Natural killer cell treated with Interleukin-12 subunit alpha and Interleukin-12 subunit beta and Interleukin-15 and Interleukin-18, amount 100 ng/mL, for 72 hours (primary cell): ENCODE results near the gene PANX2. TPM values are rescaled to one million over a fixed set of nuclear protein-coding genes. Genes with fewer than 3 reads are reported as not detected.
"Not testable (repeated sequence)": the region's sequence is repeated elsewhere in the genome, so short reads cannot be mapped to it uniquely, and the experiment has no call there.

Source experiments
- ATAC-seq, 2 donors: fragments of 150-1000 bp; cut with Tn5 transposase in 1 of 2; sonication (Bioruptor Pico), chemical (Tn5 transposase) in 1 of 2; 2 replicates each; pipeline ENCODE4 v1.10.0; 2021
- DNase-seq: peaks from one replicate; pipeline ENCODE4 v3.0.0; 2022; ENCODE audit warnings: low spot score
- H3K27ac Mint-ChIP-seq, 2 donors: 1 replicate in 1 of 2; 2 replicates in 1 of 2; pipeline ENCODE4 v1.8.0; 2022; ENCODE audit warnings: mixed read lengths in 2 of 2, mild to moderate bottlenecking in 1 of 2, moderate library complexity in 1 of 2
- H3K27me3 Mint-ChIP-seq, 2 donors: 1 replicate in 1 of 2; 2 replicates in 1 of 2; pipeline ENCODE4 v1.8.0; 2022; ENCODE audit warnings: mixed read lengths in 2 of 2
- H3K36me3 Mint-ChIP-seq: one replicate; pipeline ENCODE4 v1.8.0; 2022; ENCODE audit warnings: mixed read lengths
- H3K4me1 Mint-ChIP-seq, 2 donors: 1 replicate in 1 of 2; 2 replicates in 1 of 2; pipeline ENCODE4 v1.8.0; 2022; ENCODE audit warnings: low read depth in 2 of 2, mixed read lengths in 2 of 2, mild to moderate bottlenecking in 1 of 2
- H3K4me3 Mint-ChIP-seq: one replicate; pipeline ENCODE4 v1.8.0; 2022; ENCODE audit warnings: mixed read lengths
- H3K9me3 Mint-ChIP-seq: 2 replicates; pipeline ENCODE4 v1.8.0; 2022; ENCODE audit warnings: mixed read lengths
- total RNA-seq, 2 donors: library from RNA; stranded (reverse); gene quantifications; one replicate each; pipeline ENCODE4 v1.2.3, GENCODE V29; 2022

Gene PANX2
- total RNA-seq, 2 donors from 2014 or later, result 3.0 to 3.5 TPM

DNA sequence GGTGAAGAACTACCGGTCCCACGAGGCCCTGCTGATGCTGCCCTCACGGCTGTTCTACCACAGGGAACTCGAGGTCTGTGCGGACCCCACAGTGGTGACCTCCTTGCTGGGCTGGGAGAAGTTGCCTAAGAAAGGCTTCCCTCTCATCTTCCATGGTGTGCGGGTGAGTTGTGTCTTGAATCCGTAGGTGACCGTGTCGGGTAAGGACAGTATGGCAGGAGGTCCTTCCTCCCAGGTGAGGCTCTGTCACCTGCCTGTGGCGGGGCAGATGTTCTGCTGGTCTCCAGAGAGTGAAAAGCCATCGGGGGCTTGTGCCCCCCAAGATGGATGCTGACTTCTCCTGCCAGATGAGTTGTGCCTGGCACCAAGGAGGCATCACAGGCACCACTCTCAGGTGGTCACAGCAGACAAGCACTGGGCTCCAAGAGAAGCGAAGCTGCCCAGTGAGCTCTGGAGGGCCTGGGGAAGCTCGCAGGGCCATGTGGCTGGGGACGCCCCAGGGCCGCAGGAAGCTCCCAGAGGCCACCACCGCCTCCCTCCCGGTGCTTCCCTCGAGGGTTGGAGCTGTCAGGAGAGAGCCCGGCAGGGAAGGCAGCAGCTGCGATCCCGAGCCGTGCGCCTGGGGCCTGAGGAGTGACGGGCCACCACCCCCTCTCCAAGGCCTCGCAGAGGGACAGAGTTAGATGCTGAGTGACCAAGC lies 17.3 kb upstream of the PANX2 start:
- no peaks in the 10 kb centered on the region for H3K9me3 Mint-ChIP-seq
- ATAC-seq (no peak), DNase-seq (no peak)
- H3K4me1 Mint-ChIP-seq, result peaks cover 0 to 2% of the 10 kb centered on the region in 2 donors
- no peak overlapping the region for H3K27ac Mint-ChIP-seq
- H3K27me3 Mint-ChIP-seq, result peaks cover 2 to 7% of the 10 kb centered on the region in 2 donors
- no peaks in the 10 kb centered on the region for H3K36me3 Mint-ChIP-seq
- H3K4me3 Mint-ChIP-seq, result no peak overlapping the region

DNA sequence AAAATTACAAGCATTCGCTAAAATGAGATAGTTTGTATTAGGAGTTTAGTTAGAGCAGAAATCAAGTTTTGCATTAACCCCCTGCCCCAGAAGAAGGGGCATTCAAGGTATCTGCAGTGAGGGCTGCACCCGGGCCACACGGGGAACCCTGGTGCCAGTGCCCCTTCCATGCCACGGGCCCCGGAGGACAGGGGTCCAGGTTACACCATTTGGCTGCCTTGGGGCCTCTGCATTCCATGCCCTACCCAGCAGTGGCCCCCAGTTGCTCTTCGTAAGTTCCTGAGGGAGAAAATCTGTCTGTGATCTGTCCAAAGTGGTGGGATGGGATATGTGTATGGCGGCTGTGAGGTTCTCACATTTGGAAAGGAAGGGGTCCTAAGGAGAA lies 16.8 kb upstream of the PANX2 start:
- ATAC-seq, result no peak
- no peaks in the 10 kb centered on the region for H3K9me3 Mint-ChIP-seq
- H3K27me3 Mint-ChIP-seq, result peaks cover 5 to 7% of the 10 kb centered on the region in 2 donors
- H3K27ac Mint-ChIP-seq, result no peak overlapping the region
- peaks cover 0 to 2% of the 10 kb centered on the region in 2 donors for H3K4me1 Mint-ChIP-seq
- DNase-seq, result no peak
- no peak overlapping the region for H3K4me3 Mint-ChIP-seq
- no peaks in the 10 kb centered on the region for H3K36me3 Mint-ChIP-seq

DNA sequence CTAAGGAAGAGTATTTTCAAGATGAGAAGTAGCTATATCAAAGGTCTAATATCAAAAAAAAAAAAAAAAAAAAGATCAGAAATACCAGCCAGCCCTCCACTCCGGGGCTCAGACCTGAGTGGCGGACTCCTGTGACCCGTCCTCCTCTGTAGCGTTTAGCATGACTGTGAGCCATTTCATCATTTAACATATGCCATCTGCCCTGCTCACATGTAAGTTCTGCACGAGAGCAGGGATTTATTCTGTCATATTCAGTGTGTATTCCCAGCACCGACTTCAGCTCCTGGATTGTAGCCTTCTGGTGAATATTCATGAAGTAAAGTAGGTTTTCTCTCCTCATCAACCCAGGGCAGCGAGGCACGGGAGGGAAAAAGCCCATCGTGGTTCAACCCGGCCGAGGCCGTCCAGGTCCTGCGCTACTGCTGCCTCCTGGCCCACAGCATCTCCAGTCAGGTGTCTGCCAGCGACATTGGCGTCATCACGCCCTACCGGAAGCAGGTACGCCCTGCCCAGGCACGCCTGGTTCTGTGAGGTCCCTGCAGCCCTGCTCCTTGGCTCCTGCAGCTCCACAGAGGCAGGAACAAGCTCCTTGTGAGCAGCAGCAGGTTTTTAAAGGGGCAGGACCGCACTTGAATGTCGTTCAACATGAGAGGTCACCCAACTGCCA lies 12.7 kb upstream of the PANX2 start:
- Mint-ChIP-seq H3K27ac (no peak overlapping the region), H3K27me3 (peaks cover 8 to 12% of the 10 kb centered on the region in 2 donors), H3K4me3 (no peak overlapping the region), H3K9me3 (no peaks in the 10 kb centered on the region), H3K36me3 (no peaks in the 10 kb centered on the region), H3K4me1 (no peaks in the 10 kb centered on the region)
- DNase-seq, result no peak
- ATAC-seq, result no peak

DNA sequence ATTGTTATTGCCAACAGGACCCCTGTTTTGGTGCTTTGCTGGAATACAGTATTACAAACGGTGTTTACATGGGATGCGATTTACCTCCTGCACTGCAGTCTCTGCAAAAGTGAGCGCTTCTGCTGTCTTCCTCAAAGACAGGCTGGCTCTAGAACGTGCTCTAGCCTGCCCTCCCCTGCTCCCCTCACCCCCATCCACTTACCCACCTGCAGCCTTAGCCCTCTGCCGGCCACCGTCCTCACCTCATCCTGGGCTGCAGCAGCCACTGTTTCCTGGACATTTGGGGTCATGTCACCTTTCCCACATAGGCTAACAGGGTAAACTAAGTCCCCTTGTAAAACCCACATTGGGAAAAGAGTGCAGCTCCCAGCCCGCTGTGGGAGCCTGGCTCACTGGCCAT lies 9.6 kb upstream of the PANX2 start:
- ATAC-seq, result no peak
- H3K27me3 Mint-ChIP-seq, result peaks cover 8 to 12% of the 10 kb centered on the region in 2 donors
- H3K36me3 Mint-ChIP-seq, result no peaks in the 10 kb centered on the region
- H3K27ac Mint-ChIP-seq, result no peak overlapping the region
- H3K9me3 Mint-ChIP-seq, result no peaks in the 10 kb centered on the region
- no peaks in the 10 kb centered on the region for H3K4me1 Mint-ChIP-seq
- H3K4me3 Mint-ChIP-seq, result no peak overlapping the region
- DNase-seq, result no peak

DNA sequence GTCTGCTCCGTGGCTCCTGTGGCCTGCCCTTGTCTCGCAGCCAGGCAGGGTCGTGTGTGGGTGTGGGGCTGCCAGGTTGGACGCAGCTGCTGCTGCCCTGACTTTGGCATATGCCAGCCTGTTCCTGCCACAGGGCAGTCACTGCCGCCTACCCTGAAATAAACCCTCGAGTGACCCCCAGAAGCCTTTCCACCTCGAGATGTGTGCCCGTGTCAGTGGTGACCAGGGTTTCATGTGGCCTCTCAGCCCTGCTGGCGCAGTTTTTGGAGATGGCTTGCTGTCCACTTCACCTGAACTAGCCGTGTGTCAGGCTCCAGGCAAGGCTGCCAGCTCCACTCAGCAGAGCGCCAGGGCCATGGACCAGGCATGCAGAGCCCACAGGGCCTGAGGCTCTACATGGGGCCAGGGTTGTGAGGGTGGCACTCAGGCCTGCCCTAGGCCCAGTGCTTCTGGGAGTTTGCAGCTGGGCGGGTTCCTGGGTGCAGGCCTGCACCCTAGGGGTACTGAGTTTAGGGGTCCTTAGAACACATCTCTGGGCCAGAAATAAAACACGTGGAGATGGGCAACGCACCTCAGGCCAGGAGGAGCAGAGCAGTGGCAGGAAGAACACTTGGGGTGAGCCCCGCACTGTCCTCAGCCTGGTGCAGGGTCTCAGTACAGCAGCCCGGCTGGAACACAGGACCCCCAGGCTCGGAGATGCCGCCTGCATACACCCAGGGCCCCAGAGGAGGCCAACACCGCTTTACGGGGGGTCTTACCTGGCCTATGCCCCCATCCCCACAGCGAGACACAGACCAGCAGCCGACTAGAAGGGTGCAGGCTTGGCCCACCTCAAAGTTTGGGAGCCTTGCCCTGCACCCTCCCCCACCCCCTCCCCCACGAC lies 8.8 kb upstream of the PANX2 start:
- peak in 1 of 2 donors; percentile 6 for ATAC-seq
- Mint-ChIP-seq H3K4me1 (no peaks in the 10 kb centered on the region), H3K9me3 (no peaks in the 10 kb centered on the region), H3K4me3 (no peak overlapping the region), H3K27ac (no peak overlapping the region), H3K36me3 (no peaks in the 10 kb centered on the region), H3K27me3 (peaks cover 8 to 12% of the 10 kb centered on the region in 2 donors)
- DNase-seq, result no peak

DNA sequence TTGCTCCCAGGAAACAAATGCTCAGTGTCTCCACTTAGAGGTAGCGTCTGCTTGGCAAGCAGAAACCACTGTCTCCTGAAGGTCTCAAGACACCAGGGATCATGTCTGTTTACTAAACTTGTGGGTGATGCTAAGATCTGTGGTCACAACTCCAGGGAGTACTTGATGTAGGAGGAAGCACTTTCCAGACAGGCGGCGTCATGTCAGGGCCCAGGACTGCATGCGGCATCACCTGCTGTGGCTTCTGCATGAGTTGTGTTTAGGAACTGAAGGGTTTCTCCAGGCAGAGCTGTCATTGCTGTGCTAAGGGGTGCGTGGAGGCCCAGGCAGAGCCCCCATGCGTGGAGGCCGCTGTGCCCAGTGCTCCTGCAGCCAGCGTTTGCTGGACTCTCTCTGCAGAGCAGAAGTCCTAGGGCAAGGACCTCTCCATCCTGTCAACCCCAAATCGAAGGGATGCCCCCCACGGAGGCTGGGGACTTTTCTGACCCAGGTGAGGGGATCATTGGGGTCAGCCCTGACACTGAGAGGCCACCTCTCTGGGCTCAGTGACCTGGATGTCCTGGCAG lies 8.1 kb upstream of the PANX2 start:
- H3K27me3 Mint-ChIP-seq, result peaks cover 7 to 8% of the 10 kb centered on the region in 2 donors
- H3K4me1 Mint-ChIP-seq, result no peaks in the 10 kb centered on the region
- ATAC-seq (no peak), DNase-seq (peak; percentile 51)
- no peak overlapping the region for H3K27ac Mint-ChIP-seq
- no peak overlapping the region for H3K4me3 Mint-ChIP-seq
- H3K9me3 Mint-ChIP-seq, result no peaks in the 10 kb centered on the region
- H3K36me3 Mint-ChIP-seq, result no peaks in the 10 kb centered on the region

DNA sequence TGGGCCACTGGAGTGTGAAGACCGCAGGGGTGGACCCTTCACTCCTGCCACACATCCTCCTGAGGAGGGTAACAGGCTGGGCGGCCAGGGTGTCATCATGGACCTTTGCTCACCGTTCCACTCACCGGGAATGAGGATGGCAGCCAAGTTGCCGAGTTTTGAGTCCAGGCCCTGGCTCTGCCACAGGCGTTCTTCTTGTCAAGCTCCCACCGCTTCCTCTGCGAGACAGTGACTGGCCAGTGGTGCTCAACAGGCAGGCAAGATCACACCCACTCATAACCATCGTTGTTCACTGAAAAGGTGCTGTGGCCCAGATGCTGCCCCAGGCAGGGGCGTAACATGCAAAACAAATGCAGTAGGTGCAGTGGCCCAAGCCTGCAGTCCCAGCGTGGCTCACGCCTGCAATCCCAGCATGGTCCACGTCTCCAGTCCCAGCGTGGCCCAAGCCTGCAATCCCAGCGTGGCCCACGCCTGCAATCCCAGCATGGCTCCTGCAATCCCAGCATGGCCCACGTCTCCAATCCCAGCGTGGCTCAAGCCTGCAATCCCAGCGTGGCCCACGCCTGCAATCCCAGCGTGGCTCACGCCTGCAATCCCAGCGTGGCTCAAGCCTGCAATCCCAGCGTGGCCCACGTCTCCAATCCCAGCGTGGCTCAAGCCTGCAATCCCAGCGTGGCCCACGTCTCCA lies 5.0 kb upstream of the PANX2 start:
- Mint-ChIP-seq H3K36me3 (no peaks in the 10 kb centered on the region), H3K4me1 (peaks cover 0 to 10% of the 10 kb centered on the region in 2 donors), H3K4me3 (no peak overlapping the region), H3K27ac (no peak overlapping the region), H3K27me3 (peaks cover 14 to 18% of the 10 kb centered on the region in 2 donors), H3K9me3 (no peaks in the 10 kb centered on the region)
- DNase-seq, result peak; percentile 0
- no peak for ATAC-seq

DNA sequence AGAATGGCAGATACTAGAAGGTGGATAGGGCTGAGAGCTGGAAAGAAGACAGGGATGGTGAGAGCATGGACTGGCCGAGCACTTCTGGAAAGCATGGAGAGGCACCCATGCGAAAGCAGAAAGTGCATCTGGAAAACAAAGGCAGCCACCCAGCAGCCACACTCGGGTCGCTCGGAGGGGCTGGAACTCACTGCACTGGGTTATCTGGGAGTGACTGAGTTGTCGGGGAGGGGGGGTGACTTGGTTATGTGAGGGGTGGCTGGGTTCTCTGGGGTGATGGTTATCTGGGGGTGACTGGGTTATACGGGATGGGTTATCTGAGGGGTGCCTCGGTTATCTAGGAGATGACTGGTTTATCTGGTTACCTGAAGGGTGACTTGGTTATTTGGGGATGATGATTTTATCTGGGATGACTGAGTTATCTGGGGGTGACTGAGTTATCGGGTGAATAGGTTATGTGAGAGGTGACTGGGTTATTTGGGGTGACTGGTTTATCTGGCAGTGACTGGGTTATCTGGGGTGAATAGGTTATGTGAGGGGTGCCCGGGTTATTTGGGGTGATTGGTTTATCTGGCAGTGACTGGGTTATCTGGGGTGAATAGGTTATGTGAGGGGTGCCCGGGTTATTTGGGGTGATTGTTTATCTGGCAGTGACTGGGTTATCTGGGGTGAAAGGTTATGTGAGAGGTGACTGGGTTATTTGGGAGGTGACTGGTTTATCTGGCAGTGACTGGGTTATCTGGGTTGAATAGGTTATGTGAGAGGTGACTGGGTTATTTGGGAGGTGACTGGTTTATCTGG lies 2.6 kb upstream of the PANX2 start:
- ATAC-seq, result no peak
- no peak overlapping the region for H3K4me3 Mint-ChIP-seq

DNA sequence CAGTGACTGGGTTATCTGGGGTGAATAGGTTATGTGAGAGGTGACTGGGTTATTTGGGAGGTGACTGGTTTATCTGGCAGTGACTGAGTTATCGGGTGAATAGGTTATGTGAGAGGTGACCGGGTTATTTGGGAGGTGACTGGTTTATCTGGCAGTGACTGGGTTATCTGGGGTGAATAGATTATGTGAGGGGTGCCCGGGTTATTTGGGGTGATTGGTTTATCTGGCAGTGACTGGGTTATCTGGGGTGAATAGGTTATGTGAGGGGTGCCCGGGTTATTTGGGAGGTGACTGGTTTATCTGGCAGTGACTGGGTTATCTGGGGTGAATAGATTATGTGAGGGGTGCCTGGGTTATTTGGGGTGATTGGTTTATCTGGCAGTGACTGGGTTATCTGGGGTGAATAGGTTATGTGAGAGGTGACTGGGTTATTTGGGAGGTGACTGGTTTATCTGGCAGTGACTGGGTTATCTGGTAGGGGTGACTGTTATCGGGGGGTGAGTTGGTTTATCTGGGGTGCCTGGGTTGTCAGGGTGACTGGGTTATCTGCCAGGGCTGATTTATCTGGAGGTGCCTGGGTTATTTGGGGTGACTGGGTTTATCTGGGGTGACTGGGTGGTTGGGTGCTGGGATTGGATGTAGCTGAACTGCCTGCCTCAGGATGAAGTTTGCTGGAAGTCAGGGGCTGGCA lies 1.9 kb upstream of the PANX2 start:
- Mint-ChIP-seq H3K27ac (peak overlapping the region; percentile 47 to 68), H3K4me1 (peaks cover 0 to 13% of the 10 kb centered on the region in 2 donors), H3K4me3 (peak overlapping the region; percentile 53), H3K27me3 (peaks cover 18 to 23% of the 10 kb centered on the region in 2 donors)
- H3K9me3 Mint-ChIP-seq, DNase-seq, H3K36me3 Mint-ChIP-seq, ATAC-seq: not testable (repeated sequence)

More for the DNA sequence above, 2.6 kb upstream of the PANX2 start:
- Mint-ChIP-seq H3K9me3 (no peaks in the 10 kb centered on the region), H3K27ac (no peak overlapping the region), H3K36me3 (no peaks in the 10 kb centered on the region), H3K27me3 (peaks cover 18 to 23% of the 10 kb centered on the region in 2 donors), H3K4me1 (peaks cover 0 to 13% of the 10 kb centered on the region in 2 donors)
- no peak for DNase-seq

DNA sequence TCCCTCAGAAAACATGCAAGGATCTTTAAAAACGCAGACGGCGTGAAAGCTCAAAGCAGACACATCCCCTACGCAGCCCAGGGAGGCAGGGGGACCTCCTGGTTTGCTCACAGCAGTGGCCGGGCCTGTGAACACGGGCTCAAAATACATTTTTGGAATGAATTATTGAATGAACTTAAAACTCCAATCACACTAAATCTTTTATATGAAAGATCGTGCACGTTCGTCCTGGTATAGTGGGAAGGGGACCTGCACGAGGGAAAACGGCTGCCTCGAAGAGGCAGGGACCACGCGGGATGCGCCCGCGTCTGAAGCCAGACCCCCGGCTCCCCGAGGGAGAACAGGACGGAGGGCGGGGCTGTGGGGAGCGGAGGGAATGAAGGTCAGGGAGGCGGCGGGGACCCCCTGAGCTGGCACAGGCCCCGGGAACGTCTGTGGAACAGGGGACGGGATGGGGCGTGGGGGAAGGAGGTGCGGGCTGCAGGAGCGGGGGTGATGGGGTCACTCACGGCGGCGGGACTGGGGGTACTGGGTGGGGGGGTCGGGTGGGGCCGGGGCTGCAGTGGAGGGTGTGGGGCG lies 1.3 kb upstream of the PANX2 start:
- H3K4me3 Mint-ChIP-seq, result peak overlapping the region; percentile 53
- DNase-seq, result no peak
- no peak for ATAC-seq

DNA sequence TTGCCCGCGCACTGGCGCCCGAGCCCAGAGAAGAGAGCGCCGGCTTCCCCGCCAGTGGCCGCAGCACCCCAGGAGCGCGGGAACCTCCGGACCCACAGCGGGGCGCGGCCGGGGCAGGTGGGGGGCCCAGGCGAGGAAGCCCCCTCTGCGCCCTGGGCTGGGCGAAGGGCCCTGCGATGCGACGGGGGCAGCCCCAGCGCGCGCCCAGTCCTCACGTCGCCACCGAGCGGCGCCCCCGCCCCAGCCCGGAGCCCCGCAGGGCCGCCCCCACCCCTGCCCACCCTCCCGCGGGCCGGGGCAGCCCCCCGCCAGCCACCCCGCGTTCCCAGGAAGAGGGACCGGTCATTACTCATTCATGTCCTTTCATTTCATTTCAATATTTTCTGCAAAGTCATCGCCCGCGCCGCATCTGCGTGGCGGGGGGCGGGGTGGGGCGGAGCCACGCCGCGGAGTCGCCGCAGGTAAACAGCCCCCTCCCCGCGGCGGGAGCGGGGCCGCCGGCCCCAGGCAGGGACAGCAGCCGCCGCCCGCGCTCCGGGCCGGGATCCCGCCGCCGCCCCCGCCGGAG lies 673 bp upstream of the PANX2 start:
- Mint-ChIP-seq H3K27me3 (peaks cover 18 to 25% of the 10 kb centered on the region in 2 donors), H3K27ac (peak overlapping the region in 1 of 2 donors; percentile 62), H3K9me3 (no peaks in the 10 kb centered on the region), H3K4me3 (peak overlapping the region; percentile 79), H3K4me1 (peaks cover 0 to 13% of the 10 kb centered on the region in 2 donors), H3K36me3 (no peaks in the 10 kb centered on the region)
- DNase-seq (no peak), ATAC-seq (peak; percentile 78 to 91)

More for the DNA sequence above, 1.3 kb upstream of the PANX2 start:
- no peaks in the 10 kb centered on the region for H3K36me3 Mint-ChIP-seq
- peaks cover 18 to 25% of the 10 kb centered on the region in 2 donors for H3K27me3 Mint-ChIP-seq
- peaks cover 0 to 13% of the 10 kb centered on the region in 2 donors for H3K4me1 Mint-ChIP-seq
- peak overlapping the region; percentile 47 to 68 for H3K27ac Mint-ChIP-seq
- H3K9me3 Mint-ChIP-seq, result no peaks in the 10 kb centered on the region
